CD4-positive, alpha-beta T cell (primary cell): Measurements from ENCODE around the gene TBC1D24. TPM values are rescaled to one million over a fixed set of nuclear protein-coding genes. Genes with fewer than 3 reads are reported as not detected.

Experiments used
- ATAC-seq: fragments of 200-7000 bp; cut with Tn5 transposase; one replicate; pipeline ENCODE4 v1.10.0; 2022; ENCODE audit warnings: mild to moderate bottlenecking; ENCODE audit not compliant: poor library complexity
- CTCF ChIA-PET: fragments of 350-600 bp; sonication (Branson Sonifier 250); formaldehyde crosslinking; loops from one replicate; lab custom pipeline; 2021; ENCODE audit warnings: antibody characterized with exemption, inconsistent platforms; lab: Charles Lee
- POLR2A ChIA-PET: fragments of 350-600 bp; sonication (Branson Sonifier 250); formaldehyde crosslinking; loops from one replicate; lab custom pipeline; 2021; ENCODE audit warnings: antibody characterized with exemption, inconsistent platforms; lab: Charles Lee
- DNase-seq, 14 experiments: peaks; one replicate each; pipeline ENCODE4 v3.0.0-alpha.2; 2013 to 2020; ENCODE audit warnings: mixed read lengths in 2 of 14
- H3K27ac ChIP-seq, 2 donors: one replicate each; pipeline versions ENCODE4 v1.5.1 to v1.7.0; 2013; ENCODE audit warnings: low read length in 2 of 2, low read depth in 1 of 2, mild to moderate bottlenecking in 1 of 2
- H3K27me3 ChIP-seq, 2 experiments: 1 replicate in 1 of 2; 2 replicates in 1 of 2; pipeline versions ENCODE4 v1.6.1 to v1.7.0; 2013; ENCODE audit warnings: low read length in 2 of 2, control low read depth in 1 of 2, mild to moderate bottlenecking in 1 of 2, moderate library complexity in 1 of 2; ENCODE audit not compliant: insufficient read depth in 2 of 2, control insufficient read depth in 1 of 2
- H3K36me3 ChIP-seq: one replicate; pipeline ENCODE4 v1.6.1; 2013; ENCODE audit warnings: low read length, control low read depth; ENCODE audit not compliant: insufficient read depth
- H3K4me1 ChIP-seq: one replicate; pipeline ENCODE4 v1.6.1; 2013; ENCODE audit warnings: low read length, control low read depth; ENCODE audit not compliant: insufficient read depth
- H3K4me3 ChIP-seq: one replicate; pipeline ENCODE4 v1.5.1; 2013; ENCODE audit warnings: mild to moderate bottlenecking, low read length, moderate library complexity
- H3K9me3 ChIP-seq, 2 experiments: 1 replicate in 1 of 2; 2 replicates in 1 of 2; pipeline versions ENCODE4 v1.6.1 to v1.7.0; 2013; ENCODE audit warnings: low read length in 2 of 2, mild to moderate bottlenecking in 2 of 2, control low read depth in 1 of 2, moderate library complexity in 1 of 2; ENCODE audit not compliant: control insufficient read depth in 1 of 2, insufficient read depth in 1 of 2
- H3K27ac Mint-ChIP-seq: one replicate; pipeline ENCODE4 v1.8.0; 2020; ENCODE audit warnings: mixed read lengths
- H3K27me3 Mint-ChIP-seq: one replicate; pipeline ENCODE4 v1.8.0; 2021; ENCODE audit warnings: mixed read lengths
- H3K36me3 Mint-ChIP-seq: one replicate; pipeline ENCODE4 v1.8.0; 2021; ENCODE audit warnings: low read depth, mixed read lengths
- H3K4me1 Mint-ChIP-seq: one replicate; pipeline ENCODE4 v1.8.0; 2021; ENCODE audit warnings: low read depth, mixed read lengths
- H3K4me3 Mint-ChIP-seq: one replicate; pipeline ENCODE4 v1.8.0; 2020; ENCODE audit warnings: mild to moderate bottlenecking, mixed read lengths
- H3K9me3 Mint-ChIP-seq: one replicate; pipeline ENCODE4 v1.8.0; 2020; ENCODE audit warnings: mixed read lengths
- intact Hi-C, 2 experiments: fragments of 100-400 bp; cut with DNase I in 1 of 2; cut with micrococcal nuclease in 1 of 2; formaldehyde crosslinking; loops; one replicate each; pipeline versions ENCODE4 v1.15.1 to v1.9.0; 2023 to 2025; cut with DNase I, micrococcal nuclease
- total RNA-seq, 174 experiments: library from RNA in 2 of 174; stranded (reverse) in 2 of 174; gene quantifications; one replicate each; pipeline ENCODE4 v1.2.3 and lab custom pipeline; 2021 to 2026
- TF ChIP-seq, protein P1 (sequence below): fragments of 200-600 bp; IDR thresholded peaks from one replicate; pipeline ENCODE4 v1.8.0; 2022; ENCODE audit warnings: antibody characterized with exemption, mild to moderate bottlenecking

Gene TBC1D24
- total RNA-seq, 2 experiments from 2014 or later = 1.2 to 2.1 TPM

DNA sequence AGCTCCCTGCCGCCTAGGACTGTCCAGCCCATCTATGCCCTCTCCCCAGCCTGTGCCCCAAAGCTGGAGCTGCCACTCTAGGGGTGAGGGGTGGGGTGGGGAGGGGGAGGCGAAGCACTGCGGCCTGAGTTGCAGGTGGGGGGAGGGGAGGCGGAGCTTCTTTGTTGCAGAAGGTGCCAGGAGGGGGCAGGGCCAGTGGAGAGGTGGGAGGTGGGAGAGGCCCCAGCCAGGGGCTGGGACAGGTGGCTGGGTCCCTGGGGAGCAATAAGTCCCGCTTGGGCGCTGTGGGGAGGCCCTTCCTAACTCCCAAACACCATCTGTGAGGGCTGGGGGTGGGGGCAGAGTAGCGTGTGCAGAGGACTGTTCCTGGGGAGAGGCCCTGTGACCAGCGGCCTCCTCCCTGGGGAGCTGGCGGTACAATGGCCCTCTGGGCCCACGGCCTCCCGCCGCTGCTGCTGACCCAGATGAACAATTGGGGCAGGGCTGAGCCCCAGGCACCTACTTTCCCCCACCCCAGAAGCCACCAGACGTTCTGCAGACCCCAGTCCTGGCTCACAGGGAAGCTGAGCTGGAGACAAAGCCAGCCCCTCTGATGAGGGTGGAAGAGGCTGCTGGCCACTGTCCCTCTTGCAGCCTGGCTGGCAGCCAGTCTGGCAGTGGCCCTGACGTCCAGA is 6.1 kb upstream of the TBC1D24 start:
- H3K4me3 Mint-ChIP-seq = no peak overlapping the region
- H3K4me1 Mint-ChIP-seq = peaks cover 7% of the 10 kb centered on the region
- no peak overlapping the region for H3K27ac Mint-ChIP-seq
- H3K27me3 Mint-ChIP-seq = peaks cover 40% of the 10 kb centered on the region
- Histone ChIP-seq H3K4me1 (peaks cover 37% of the 10 kb centered on the region), H3K9me3 (peaks cover 0 to 11% of the 10 kb centered on the region in 2 experiments), H3K36me3 (no peaks in the 10 kb centered on the region), H3K4me3 (no peak overlapping the region), H3K27ac (no peak overlapping the region), H3K27me3 (peaks cover 44 to 59% of the 10 kb centered on the region in 2 experiments)
- intact Hi-C loops = no loop called here
- H3K9me3 Mint-ChIP-seq = no peaks in the 10 kb centered on the region
- CTCF ChIA-PET = no interaction called here
- no peak for DNase-seq
- no peaks in the 10 kb centered on the region for H3K36me3 Mint-ChIP-seq
- ATAC-seq = no peak
- TF ChIP-seq, protein P1, sequence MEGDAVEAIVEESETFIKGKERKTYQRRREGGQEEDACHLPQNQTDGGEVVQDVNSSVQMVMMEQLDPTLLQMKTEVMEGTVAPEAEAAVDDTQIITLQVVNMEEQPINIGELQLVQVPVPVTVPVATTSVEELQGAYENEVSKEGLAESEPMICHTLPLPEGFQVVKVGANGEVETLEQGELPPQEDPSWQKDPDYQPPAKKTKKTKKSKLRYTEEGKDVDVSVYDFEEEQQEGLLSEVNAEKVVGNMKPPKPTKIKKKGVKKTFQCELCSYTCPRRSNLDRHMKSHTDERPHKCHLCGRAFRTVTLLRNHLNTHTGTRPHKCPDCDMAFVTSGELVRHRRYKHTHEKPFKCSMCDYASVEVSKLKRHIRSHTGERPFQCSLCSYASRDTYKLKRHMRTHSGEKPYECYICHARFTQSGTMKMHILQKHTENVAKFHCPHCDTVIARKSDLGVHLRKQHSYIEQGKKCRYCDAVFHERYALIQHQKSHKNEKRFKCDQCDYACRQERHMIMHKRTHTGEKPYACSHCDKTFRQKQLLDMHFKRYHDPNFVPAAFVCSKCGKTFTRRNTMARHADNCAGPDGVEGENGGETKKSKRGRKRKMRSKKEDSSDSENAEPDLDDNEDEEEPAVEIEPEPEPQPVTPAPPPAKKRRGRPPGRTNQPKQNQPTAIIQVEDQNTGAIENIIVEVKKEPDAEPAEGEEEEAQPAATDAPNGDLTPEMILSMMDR = no peak
- POLR2A ChIA-PET = interaction anchor here (1.0 kb wide), 1 partner anchor 9 kb away, joined by 3 read pairs; the partner anchor contains the start of gene TEDC2

DNA sequence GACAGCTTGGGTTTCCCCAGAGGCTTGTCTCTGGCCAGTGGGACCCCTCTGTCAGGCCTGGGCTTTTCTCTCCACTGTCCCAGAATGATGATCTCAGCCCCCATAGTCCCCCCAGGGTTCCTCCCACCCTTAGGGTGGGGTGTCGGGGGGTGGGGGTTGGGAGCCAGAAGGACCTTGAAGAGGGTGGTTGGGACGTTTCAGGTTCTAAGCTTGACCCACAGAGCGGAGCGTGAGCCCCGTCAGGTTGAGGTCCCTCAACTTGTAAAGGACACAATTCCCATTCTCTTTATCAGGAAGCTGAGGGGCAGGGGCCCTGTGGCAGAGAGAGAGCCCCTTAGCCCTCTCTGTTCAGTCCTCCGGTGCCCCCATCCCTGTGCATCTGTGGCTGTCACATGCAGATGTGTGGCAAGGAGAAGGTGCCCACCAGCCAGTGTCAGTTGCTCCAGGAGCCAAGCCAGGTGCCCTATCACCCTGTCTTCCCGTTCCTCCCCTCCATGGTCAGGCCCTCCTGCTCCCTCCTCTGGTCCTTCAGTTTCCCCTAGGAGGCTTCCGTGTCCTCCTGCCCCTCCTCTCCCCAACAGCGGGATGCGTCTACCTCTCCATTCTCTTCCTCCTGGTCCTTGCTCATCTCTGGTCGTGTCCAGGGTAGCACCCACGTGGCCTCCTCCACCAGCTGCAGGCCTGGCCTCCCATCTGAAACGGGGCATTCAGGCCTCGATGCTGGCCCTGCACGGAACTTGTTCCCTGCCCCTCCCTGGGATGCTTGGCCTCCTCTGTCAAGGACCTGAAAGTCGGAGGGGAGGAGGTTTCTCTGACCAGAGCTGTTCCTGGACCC is 5.3 kb upstream of the TBC1D24 start:
- Histone ChIP-seq H3K27ac (no peak overlapping the region), H3K4me1 (peaks cover 44% of the 10 kb centered on the region), H3K36me3 (no peaks in the 10 kb centered on the region), H3K27me3 (peaks cover 44 to 59% of the 10 kb centered on the region in 2 experiments), H3K9me3 (peaks cover 0 to 11% of the 10 kb centered on the region in 2 experiments), H3K4me3 (no peak overlapping the region)
- DNase-seq (no peak), ATAC-seq (no peak)
- TF ChIP-seq, protein P1 = no peak
- Mint-ChIP-seq H3K27me3 (peaks cover 40% of the 10 kb centered on the region), H3K4me3 (peak overlapping the region; percentile 38), H3K36me3 (no peaks in the 10 kb centered on the region), H3K27ac (no peak overlapping the region), H3K9me3 (no peaks in the 10 kb centered on the region), H3K4me1 (peaks cover 7% of the 10 kb centered on the region)
- intact Hi-C loops = loop anchor here in 1 of 2 experiments (5.0 kb wide), 1 partner anchor 37 kb away; no protein-coding TSS in a partner anchor
- CTCF ChIA-PET = no interaction called here
- POLR2A ChIA-PET = interaction anchor here (1.2 kb wide), 1 partner anchor 10 kb away, joined by 4 read pairs; the partner anchor contains the start of gene TEDC2

DNA sequence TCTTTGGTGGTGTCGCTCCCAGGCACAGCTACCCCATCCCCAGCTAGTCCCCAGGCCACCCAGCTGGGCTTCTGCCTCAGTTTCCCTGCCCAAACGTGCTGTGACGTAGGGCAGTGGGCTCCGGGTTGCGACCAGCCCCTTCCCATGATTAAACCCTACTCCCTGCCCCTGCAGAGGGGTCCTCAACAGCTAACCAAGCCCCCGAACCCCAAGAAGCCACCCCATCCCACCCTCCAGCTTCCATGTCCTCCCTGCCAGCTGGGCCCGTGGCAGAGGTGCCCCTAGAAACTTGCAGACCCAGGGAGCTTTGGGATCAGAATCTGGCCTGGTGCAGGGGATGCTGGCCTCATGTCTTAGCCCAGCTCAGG is 4.7 kb upstream of the TBC1D24 start:
- intact Hi-C loops = loop anchor here in 1 of 2 experiments (5.0 kb wide), 1 partner anchor 38 kb away; no protein-coding TSS in a partner anchor
- H3K4me3 ChIP-seq = no peak overlapping the region
- ChIA-PET CTCF (no interaction called here), POLR2A (interaction anchor here (1.2 kb wide), 1 partner anchor 10 kb away, joined by 4 read pairs; the partner anchor contains the start of gene TEDC2)
- TF ChIP-seq, protein P1 = no peak
- no peaks in the 10 kb centered on the region for H3K36me3 ChIP-seq
- no peak overlapping the region for H3K27ac Mint-ChIP-seq
- no peaks in the 10 kb centered on the region for H3K9me3 Mint-ChIP-seq
- H3K36me3 Mint-ChIP-seq = no peaks in the 10 kb centered on the region
- ATAC-seq = no peak
- H3K4me1 ChIP-seq = peaks cover 44% of the 10 kb centered on the region
- H3K4me3 Mint-ChIP-seq = no peak overlapping the region
- peaks cover 7% of the 10 kb centered on the region for H3K4me1 Mint-ChIP-seq
- peaks cover 44 to 59% of the 10 kb centered on the region in 2 experiments for H3K27me3 ChIP-seq
- peaks cover 40% of the 10 kb centered on the region for H3K27me3 Mint-ChIP-seq
- no peak overlapping the region for H3K27ac ChIP-seq
- DNase-seq = no peak
- peaks cover 0 to 11% of the 10 kb centered on the region in 2 experiments for H3K9me3 ChIP-seq
